Ovary (tissue), 9 donors: ENCODE measurements around the gene RTKN. TPM values are rescaled to one million over a fixed set of nuclear protein-coding genes. Genes with fewer than 3 reads are reported as not detected.
"Not testable (repeated sequence)": the region's sequence is repeated elsewhere in the genome, so short reads cannot be mapped to it uniquely, and the experiment has no call there.

Experiments
- DNase-seq, 5 donors: peaks; one replicate each; pipeline ENCODE4 v3.0.0-alpha.2; 2019 to 2020
- H3K27ac ChIP-seq, 2 donors: fragments of 200-600 bp; one replicate each; pipeline versions ENCODE4 v1.5.1 to v1.8.0; 2019 to 2022
- H3K27me3 ChIP-seq: fragments of 200-600 bp; one replicate; pipeline ENCODE4 v1.8.0; 2022
- H3K36me3 ChIP-seq: fragments of 200-600 bp; sonication (generic); one replicate; pipeline ENCODE4 v1.5.1; 2019
- H3K4me1 ChIP-seq: one replicate; pipeline ENCODE4 v1.8.1; 2013; ENCODE audit warnings: mild to moderate bottlenecking, moderate library complexity; ENCODE audit not compliant: insufficient read depth
- H3K4me3 ChIP-seq: fragments of 200-600 bp; sonication (generic); one replicate; pipeline ENCODE4 v1.5.1; 2017
- H3K9me3 ChIP-seq, 2 donors: fragments of 200-600 bp in 1 of 2; sonication (generic) in 1 of 2; one replicate each; pipeline versions ENCODE4 v1.5.1 to v1.8.1; 2013 to 2019; ENCODE audit warnings: mild to moderate bottlenecking in 1 of 2, moderate library complexity in 1 of 2
- EP300 ChIP-seq: sonication (generic); formaldehyde crosslinking; IDR thresholded peaks from one replicate; pipeline ENCODE4 v1.6.1; 2017; ENCODE audit warnings: antibody characterized with exemption
- POLR2A ChIP-seq: fragments of 450-650 bp; IDR thresholded peaks from one replicate; pipeline ENCODE4 v1.6.1; 2017; ENCODE audit warnings: antibody characterized with exemption, mild to moderate bottlenecking, moderate library complexity
- WGBS, 3 donors: extraction: QIAGEN DNeasy Blood & Tissue Kit in 1 of 3; methylation state at CpG; one replicate each; pipeline versions ENCODE4 v1.1.5 to v1.1.7; 2013 to 2017; 5-methylcytosine and 5-hydroxymethylcytosine counted together
- intact Hi-C, 4 donors: fragments of 100-400 bp; cut with DNase I; formaldehyde crosslinking; loops; one replicate each; pipeline versions ENCODE4 v1.11.0 to v1.15.1; 2022 to 2023
- polyA plus RNA-seq, 2 donors: library from polyadenylated mRNA; stranded (reverse); fragments of 200-250 nt in 1 of 2; fragments of 350-450 nt in 1 of 2; fragmentation: Illumina TruSeq in 1 of 2; extraction: RNeasy Lipid Tissue Mini Kit (QIAGEN cat#74804) in 1 of 2; gene quantifications; one replicate each; pipeline ENCODE4 v1.2.3, GENCODE V29; 2013 to 2014
- total RNA-seq, 7 donors: library from RNA; depleted of rRNA in 2 of 7; stranded (reverse); fragments of >200 nt in 2 of 7; fragmentation: NEBNext Ultra II Directional in 3 of 7; extraction: Animal tissue kit (Norgen Biotek cat#: 25700) in 3 of 7; gene quantifications; one replicate each; pipeline versions ENCODE4 v1.1.0 to v1.2.4, GENCODE V29; 2016 to 2023
- TF ChIP-seq, protein P1 (sequence below), 3 donors: fragments of 450-650 bp in 2 of 3; fragments of 200-600 bp in 1 of 3; IDR thresholded peaks; one replicate each; pipeline versions ENCODE4 v1.5.1 to v1.8.0; 2016 to 2022; ENCODE audit warnings: antibody characterized with exemption in 3 of 3, mild to moderate bottlenecking in 1 of 3
- donor health status: DM: no; HTN: no; CAD: no; lungs with moderate emphysema.
- donor health status: DM: no; HTN: no; CAD: no.
- donor health status: Bipolar disorder and iron deficiency.
- donor health status: DM: yes; HTN: yes; CAD: no.
- donor health status: DM: no; HTN: no; CAD: no.
- donor health status: DM: yes; HTN: yes; CAD: no.

Gene RTKN
- total and polyA plus RNA-seq, 9 donors: 1.6 to 30.9 (median 11.5) TPM

DNA sequence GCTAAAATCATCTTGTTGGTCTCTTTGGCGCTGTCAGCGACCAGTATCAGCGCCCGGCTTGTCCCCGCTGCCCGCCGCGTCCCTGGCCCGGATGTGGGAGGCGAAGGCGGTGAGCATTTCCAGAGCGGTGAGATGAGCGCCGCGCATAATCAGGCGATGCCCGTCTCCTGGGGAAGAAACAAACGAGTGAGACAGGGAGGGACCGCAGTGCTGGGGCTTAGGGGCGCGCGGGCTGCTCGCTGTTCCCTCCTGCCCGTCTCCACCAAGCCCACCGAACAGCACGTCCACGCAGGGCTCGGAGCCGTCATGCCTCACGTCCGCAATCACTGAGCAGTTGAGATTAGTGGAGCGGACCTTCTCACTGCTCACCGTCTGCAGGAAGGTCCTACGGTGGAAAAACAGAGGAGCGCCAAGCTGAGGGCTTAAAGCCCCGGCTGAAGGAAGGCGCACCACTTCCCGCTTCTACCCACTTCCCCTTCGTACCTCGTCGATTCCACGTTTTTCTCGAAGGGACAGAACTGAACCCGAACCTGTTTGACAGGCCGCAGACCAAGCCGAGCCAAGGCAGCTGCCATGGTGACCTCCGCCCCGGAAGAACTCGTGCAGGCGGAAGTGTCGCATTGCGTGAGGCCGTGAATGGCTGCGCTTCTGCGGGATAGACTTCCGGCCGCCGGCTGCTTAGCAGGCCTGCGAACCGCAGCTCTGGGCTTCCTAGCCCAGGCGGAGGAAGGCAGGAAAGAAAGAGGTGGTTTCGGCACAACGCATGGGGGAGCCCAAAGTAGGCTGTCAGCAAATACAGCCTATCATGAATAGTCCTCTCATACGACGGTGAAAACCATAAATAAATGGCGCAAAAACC, 30.6 kb upstream of the RTKN start, which contains the start of gene MRPL53:
TSS of gene MRPL53 (minus strand) at position 595 of the 859 bp plus-strand sequence. CDS start at position 575, 20 bp downstream.
- intact Hi-C loops: loop anchor here in 1 of 4 donors (5.0 kb wide), 1 partner anchor 180 kb away; the partner anchor contains the start of gene SEMA4F
- WGBS, 3 donors: 0 to 1% (median 1%) methylated on average over 66 of the region's 66 CpGs
- no peaks in the 10 kb centered on the region for H3K9me3 ChIP-seq

DNA sequence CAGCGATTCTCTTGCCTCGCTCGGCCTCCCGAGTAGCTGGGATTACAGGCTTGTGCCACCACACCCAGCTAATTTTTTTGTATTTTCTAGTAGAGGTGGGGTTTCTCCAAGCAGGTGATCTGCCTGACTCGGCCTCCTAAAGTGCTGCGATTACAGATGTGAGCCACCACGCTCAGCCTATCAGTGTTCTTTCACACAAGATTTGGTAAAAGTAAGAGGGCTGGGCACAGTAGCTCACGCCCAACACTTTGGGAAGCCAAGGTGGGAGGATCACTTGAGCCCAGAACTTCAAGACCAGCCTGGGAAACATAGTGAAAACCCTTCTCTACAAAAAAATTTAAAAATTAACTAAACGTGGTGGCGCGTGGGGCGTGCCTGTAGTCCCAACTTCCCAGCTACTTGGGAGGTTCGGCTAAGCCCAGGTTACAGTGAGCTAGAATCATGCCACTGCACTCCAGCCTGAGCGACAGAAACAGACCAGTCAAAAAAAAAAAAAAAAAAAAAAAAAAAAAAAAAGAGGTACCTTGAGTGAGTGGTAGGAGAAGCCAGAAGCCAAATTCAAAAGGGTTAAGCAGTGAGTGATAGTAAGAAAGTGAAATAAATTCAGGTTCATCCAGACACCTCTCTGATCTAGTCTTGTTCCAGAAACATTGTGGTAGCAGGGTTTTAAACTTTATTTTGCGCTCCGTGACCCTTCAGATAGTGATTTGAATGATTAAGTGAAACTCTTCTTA, 29.8 kb upstream of the RTKN start:
- 44 to 60% (median 45%) methylated on average over 16 of the region's 16 CpGs for WGBS, 3 donors
- peak overlapping the region in 1 of 2 donors; percentile 83 for H3K27ac ChIP-seq
- no peaks in the 10 kb centered on the region for H3K9me3 ChIP-seq
- TF ChIP-seq EP300 (no peak), POLR2A (no peak)
- TF ChIP-seq, protein P1, sequence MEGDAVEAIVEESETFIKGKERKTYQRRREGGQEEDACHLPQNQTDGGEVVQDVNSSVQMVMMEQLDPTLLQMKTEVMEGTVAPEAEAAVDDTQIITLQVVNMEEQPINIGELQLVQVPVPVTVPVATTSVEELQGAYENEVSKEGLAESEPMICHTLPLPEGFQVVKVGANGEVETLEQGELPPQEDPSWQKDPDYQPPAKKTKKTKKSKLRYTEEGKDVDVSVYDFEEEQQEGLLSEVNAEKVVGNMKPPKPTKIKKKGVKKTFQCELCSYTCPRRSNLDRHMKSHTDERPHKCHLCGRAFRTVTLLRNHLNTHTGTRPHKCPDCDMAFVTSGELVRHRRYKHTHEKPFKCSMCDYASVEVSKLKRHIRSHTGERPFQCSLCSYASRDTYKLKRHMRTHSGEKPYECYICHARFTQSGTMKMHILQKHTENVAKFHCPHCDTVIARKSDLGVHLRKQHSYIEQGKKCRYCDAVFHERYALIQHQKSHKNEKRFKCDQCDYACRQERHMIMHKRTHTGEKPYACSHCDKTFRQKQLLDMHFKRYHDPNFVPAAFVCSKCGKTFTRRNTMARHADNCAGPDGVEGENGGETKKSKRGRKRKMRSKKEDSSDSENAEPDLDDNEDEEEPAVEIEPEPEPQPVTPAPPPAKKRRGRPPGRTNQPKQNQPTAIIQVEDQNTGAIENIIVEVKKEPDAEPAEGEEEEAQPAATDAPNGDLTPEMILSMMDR (IDR thresholded peaks at IDR 0.05): no peak
- peak overlapping the region; percentile 47 for H3K4me3 ChIP-seq
- H3K27me3 ChIP-seq: no peaks in the 10 kb centered on the region
- H3K4me1 ChIP-seq: peaks cover 5% of the 10 kb centered on the region
- no peaks in the 10 kb centered on the region for H3K36me3 ChIP-seq
- DNase-seq: no peak
- intact Hi-C loops: loop anchor here in 1 of 4 donors (5.0 kb wide), 1 partner anchor 181 kb away; the partner anchor contains the start of gene SEMA4F

More for the DNA sequence above, 30.6 kb upstream of the RTKN start, which contains the start of gene MRPL53:
- TF ChIP-seq, protein P1 (IDR thresholded peaks at IDR 0.05): no peak
- TF ChIP-seq EP300 (peak; percentile 27), POLR2A (peak; percentile 70)
- Histone ChIP-seq H3K36me3 (no peaks in the 10 kb centered on the region), H3K27ac (peak within 1 kb of the TSS; percentile 53 to 83), H3K4me3 (peak within 1 kb of the TSS; percentile 47), H3K27me3 (no peaks in the 10 kb centered on the region), H3K4me1 (peaks cover 5% of the 10 kb centered on the region)
- DNase-seq: peak; percentile 92 to 97 (median 95)

DNA sequence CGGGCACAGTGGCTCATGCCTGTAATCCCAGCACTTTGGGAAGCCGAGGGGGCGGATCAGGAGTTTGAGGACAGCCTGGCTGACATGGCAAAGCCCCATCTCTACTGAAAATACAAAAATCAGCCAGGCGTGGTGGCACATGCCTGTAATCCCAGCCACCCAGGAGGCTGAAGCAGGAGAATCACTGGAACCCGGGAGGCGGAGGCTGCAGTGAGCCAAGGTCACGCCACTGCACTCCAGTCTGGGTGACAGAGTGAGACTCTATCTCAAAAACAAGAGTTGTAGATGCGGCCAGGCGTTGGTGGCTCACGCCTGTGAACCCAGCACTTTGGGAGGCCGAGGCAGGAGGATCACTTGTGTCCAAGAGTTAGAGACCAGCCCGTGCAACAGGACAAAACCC, 29.0 kb upstream of the RTKN start:
- not testable (repeated sequence) for H3K4me3 ChIP-seq, H3K27me3 ChIP-seq, DNase-seq, H3K4me1 ChIP-seq, H3K27ac ChIP-seq, H3K9me3 ChIP-seq, H3K36me3 ChIP-seq
- WGBS, 3 donors: 91 to 94% (median 91%) methylated on average over 12 of the region's 12 CpGs
- intact Hi-C loops: loop anchor here in 1 of 4 donors (5.0 kb wide), 1 partner anchor 182 kb away; the partner anchor contains the start of gene SEMA4F

DNA sequence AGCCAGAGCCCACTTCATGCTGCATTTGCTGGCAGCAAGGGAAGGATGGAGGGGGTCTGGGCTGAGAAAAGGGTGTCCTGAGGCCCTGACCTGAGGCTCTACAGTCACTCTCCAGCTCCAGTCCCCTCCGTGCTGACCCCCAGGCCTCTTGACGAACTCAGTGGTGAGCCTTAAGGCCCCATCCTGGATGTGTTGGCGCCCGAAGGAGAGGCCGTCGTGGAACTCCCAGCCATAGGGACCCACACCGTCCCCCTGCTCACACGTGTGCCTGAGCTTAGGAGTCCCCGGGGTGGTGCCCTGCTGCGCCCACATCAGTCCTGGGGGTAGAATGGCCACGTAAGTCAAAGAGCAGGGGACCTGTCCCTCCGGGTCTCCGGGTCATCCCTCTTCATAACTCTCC, 22.7 kb upstream of the RTKN start:
- Histone ChIP-seq H3K4me1 (peaks cover 6% of the 10 kb centered on the region), H3K27me3 (no peaks in the 10 kb centered on the region), H3K36me3 (no peaks in the 10 kb centered on the region), H3K9me3 (no peaks in the 10 kb centered on the region), H3K27ac (peak overlapping the region in 1 of 2 donors; percentile 53), H3K4me3 (peak overlapping the region; percentile 97)
- DNase-seq: no peak
- WGBS, 3 donors: 0 to 3% (median 2%) methylated on average over 11 to 13 of the region's 13 CpGs
- intact Hi-C loops: no loop called here
- TF ChIP-seq POLR2A: no peak
- TF ChIP-seq EP300: no peak
- TF ChIP-seq, protein P1 (IDR thresholded peaks at IDR 0.05): no peak
